Ishikawa (cell line): ENCODE measurements around the gene SIRT1.

Experiments
- CEBPB ChIP-seq: IDR thresholded peaks from 2 replicates; pipeline ENCODE4 v1.6.1; 2012
- CREB1 ChIP-seq: IDR thresholded peaks from 2 replicates; pipeline ENCODE4 v1.6.1; 2012; ENCODE audit warnings: low read depth
- EGR1 ChIP-seq: IDR thresholded peaks from 2 replicates; pipeline ENCODE4 v1.6.1; 2012
- EP300 ChIP-seq: IDR thresholded peaks from 2 replicates; pipeline ENCODE4 v1.6.1; 2012; ENCODE audit warnings: borderline replicate concordance
- FOXM1 ChIP-seq: IDR thresholded peaks from 2 replicates; pipeline ENCODE4 v1.6.1; 2012; ENCODE audit warnings: low read depth, borderline replicate concordance
- NFIC ChIP-seq: IDR thresholded peaks from 2 replicates; pipeline ENCODE4 v1.6.1; 2012
- RAD21 ChIP-seq: IDR thresholded peaks from 2 replicates; pipeline ENCODE4 v1.6.1; 2012; ENCODE audit warnings: low read depth
- TAF1 ChIP-seq: IDR thresholded peaks from 2 replicates; pipeline ENCODE4 v1.6.1; 2012; ENCODE audit warnings: low read depth, mild to moderate bottlenecking
- TCF12 ChIP-seq: IDR thresholded peaks from 2 replicates; pipeline ENCODE4 v1.6.1; 2012; ENCODE audit warnings: low read depth
- TEAD4 ChIP-seq: IDR thresholded peaks from 2 replicates; pipeline ENCODE4 v1.6.1; 2012
- YY1 ChIP-seq: IDR thresholded peaks from 2 replicates; pipeline ENCODE4 v1.6.1; 2012; ENCODE audit warnings: low read depth
- ZBTB7A ChIP-seq: IDR thresholded peaks from 2 replicates; pipeline ENCODE4 v1.6.1; 2012; ENCODE audit warnings: low read depth
- TF ChIP-seq, protein P1 (sequence below): IDR thresholded peaks from 2 replicates; pipeline ENCODE4 v1.6.1; 2012
- TF ChIP-seq, protein P2 (sequence below): IDR thresholded peaks from 2 replicates; pipeline ENCODE4 v1.6.1; 2012; ENCODE audit warnings: low read depth, mild to moderate bottlenecking
- TF ChIP-seq, protein P3 (sequence below): IDR thresholded peaks from 2 replicates; pipeline ENCODE4 v1.6.1; 2012

The SIRT1 gene

GRCh38 chr10:67884842-67885670 lies 600 bp downstream of the SIRT1 start:
- TF ChIP-seq ZBTB7A, result peak; percentile 75; the same call in 1 of the 2 replicates
- no peak for TF ChIP-seq CREB1
- TF ChIP-seq, protein P1, sequence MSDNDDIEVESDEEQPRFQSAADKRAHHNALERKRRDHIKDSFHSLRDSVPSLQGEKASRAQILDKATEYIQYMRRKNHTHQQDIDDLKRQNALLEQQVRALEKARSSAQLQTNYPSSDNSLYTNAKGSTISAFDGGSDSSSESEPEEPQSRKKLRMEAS, result no peak; the same call in 1 of the 2 replicates
- TF ChIP-seq EP300, result peak; percentile 1; the same call in 1 of the 2 replicates
- peak; percentile 29; the same call in 1 of the 2 replicates for TF ChIP-seq TCF12
- TF ChIP-seq TAF1, result 0 out of 2 replicates have a peak, but pooled peaks have one; percentile 27

GRCh38 chr10:67893637-67894036 lies 9.2 kb downstream of the SIRT1 start:
- TF ChIP-seq, protein P2, sequence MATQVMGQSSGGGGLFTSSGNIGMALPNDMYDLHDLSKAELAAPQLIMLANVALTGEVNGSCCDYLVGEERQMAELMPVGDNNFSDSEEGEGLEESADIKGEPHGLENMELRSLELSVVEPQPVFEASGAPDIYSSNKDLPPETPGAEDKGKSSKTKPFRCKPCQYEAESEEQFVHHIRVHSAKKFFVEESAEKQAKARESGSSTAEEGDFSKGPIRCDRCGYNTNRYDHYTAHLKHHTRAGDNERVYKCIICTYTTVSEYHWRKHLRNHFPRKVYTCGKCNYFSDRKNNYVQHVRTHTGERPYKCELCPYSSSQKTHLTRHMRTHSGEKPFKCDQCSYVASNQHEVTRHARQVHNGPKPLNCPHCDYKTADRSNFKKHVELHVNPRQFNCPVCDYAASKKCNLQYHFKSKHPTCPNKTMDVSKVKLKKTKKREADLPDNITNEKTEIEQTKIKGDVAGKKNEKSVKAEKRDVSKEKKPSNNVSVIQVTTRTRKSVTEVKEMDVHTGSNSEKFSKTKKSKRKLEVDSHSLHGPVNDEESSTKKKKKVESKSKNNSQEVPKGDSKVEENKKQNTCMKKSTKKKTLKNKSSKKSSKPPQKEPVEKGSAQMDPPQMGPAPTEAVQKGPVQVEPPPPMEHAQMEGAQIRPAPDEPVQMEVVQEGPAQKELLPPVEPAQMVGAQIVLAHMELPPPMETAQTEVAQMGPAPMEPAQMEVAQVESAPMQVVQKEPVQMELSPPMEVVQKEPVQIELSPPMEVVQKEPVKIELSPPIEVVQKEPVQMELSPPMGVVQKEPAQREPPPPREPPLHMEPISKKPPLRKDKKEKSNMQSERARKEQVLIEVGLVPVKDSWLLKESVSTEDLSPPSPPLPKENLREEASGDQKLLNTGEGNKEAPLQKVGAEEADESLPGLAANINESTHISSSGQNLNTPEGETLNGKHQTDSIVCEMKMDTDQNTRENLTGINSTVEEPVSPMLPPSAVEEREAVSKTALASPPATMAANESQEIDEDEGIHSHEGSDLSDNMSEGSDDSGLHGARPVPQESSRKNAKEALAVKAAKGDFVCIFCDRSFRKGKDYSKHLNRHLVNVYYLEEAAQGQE, result no peak
- TF ChIP-seq RAD21 (no peak), TEAD4 (no peak), CEBPB (no peak)
- TF ChIP-seq, protein P3, sequence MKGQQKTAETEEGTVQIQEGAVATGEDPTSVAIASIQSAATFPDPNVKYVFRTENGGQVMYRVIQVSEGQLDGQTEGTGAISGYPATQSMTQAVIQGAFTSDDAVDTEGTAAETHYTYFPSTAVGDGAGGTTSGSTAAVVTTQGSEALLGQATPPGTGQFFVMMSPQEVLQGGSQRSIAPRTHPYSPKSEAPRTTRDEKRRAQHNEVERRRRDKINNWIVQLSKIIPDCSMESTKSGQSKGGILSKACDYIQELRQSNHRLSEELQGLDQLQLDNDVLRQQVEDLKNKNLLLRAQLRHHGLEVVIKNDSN, result no peak

- TF ChIP-seq EGR1 (no peak), YY1 (no peak)
Measured at GRCh38 chr10:67903581-67903980, 19.1 kb downstream of the SIRT1 start.

DNA sequence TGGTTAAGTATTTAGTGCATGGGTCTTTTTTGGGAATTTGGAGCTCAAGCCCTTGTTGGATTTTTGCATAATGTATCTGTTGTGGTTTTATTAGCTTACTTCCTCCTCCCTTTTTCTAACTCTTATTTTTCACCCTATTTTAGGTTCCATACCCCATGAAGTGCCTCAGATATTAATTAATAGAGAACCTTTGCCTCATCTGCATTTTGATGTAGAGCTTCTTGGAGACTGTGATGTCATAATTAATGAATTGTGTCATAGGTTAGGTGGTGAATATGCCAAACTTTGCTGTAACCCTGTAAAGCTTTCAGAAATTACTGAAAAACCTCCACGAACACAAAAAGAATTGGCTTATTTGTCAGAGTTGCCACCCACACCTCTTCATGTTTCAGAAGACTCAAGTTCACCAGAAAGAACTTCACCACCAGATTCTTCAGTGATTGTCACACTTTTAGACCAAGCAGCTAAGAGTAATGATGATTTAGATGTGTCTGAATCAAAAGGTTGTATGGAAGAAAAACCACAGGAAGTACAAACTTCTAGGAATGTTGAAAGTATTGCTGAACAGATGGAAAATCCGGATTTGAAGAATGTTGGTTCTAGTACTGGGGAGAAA lies 28.0 kb downstream of the SIRT1 start:
- TF ChIP-seq RAD21 (no peak), TCF12 (no peak), EP300 (no peak), CREB1 (no peak), EGR1 (no peak), FOXM1 (no peak), YY1 (no peak), CEBPB (no peak), ZBTB7A (no peak), NFIC (no peak)
- TF ChIP-seq, protein P2, result no peak

DNA sequence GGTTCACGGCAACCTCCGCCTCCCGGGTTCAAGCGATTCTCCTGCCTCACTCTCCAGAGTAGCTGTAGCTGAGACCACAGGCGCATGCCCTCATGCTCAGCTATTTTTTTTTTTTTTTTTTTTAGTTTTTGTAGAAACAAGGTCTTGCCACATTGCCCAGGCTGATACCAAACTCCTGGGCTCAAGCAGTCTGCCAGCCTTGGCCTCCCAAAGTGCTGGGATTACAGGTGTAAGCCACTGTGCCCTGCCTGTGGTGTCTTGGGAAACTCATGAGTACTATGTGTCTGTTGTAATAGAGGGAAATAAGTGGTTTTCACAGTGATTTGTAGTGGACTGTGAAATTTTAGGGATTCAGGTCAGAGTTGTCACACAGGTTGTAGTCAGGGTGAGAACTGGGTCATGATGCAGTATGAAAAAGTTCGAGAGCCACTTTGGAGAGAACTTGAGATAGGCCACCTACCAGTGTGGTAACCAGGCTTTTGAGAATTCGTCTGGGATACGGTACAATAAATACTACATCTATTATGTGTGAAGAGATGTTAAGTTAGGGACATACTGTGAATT lies 30.4 kb downstream of the SIRT1 start:
- no peak for TF ChIP-seq CREB1
- no peak for TF ChIP-seq CEBPB
- no peak for TF ChIP-seq EP300
- no peak for TF ChIP-seq TAF1

GRCh38 chr10:67917169-67917568 lies 32.7 kb downstream of the SIRT1 start:
- TF ChIP-seq, protein P2, result no peak
- TF ChIP-seq CREB1 (no peak), ZBTB7A (no peak), TAF1 (no peak), YY1 (no peak), RAD21 (no peak), TEAD4 (no peak), NFIC (no peak), EGR1 (no peak), TCF12 (no peak), EP300 (no peak)
- TF ChIP-seq, protein P3, result no peak
